Stimulated activated CD4-positive, alpha-beta T cell treated with anti-CD3 and anti-CD28 coated beads, Interleukin-4, amount 100 ng/mL, for 24 hours (primary cell): ENCODE measurements around the gene TBX3.
A peak's percentile ranks its signal among the peaks of the same experiment; 100 is the strongest.
"Not testable (repeated sequence)": the region's sequence is repeated elsewhere in the genome, so short reads cannot be mapped to it uniquely, and the experiment has no call there.

Experiments used
- DNase-seq: peaks from one replicate; pipeline ENCODE4 v3.0.0-alpha.2; 2020

The TBX3 gene

DNA sequence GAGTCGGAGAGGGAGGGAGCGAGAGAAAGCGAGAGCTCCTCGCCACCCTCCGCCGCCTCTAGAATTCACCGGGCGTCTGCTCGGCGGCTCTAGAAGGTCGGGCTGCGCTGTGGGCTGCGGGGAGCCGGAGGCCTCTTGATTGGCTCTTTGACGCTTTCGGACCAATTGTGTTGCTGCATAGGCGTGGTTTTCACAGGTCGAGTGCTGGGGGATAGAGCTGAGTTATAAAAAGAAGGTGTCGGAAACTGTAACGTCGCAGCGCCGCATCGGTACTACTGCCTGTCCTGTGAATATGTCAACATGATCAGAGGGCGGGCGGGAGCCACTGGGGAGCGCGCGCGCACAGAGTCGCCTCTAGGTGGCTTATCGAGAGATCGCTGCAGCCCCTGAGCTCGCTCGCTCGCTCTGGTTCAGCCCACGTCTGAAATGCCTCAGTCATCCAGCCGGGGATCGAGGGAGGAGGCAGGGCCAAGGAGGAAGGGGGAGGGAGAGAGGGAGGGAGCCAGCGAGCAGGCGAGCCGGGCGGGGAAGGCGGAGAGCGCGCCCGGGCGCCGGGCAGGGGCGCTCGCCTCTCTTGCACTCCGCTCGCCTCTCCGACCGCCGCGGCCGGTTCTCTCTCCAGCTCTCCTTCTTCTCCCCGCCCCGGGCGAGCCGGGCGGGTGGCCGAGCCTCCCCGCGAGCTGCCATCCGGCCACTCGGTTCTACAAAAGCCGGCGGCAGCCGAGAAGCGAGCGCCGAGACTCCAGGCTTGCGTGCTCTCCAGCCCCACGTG is at the start of gene TBX3:
Gene TBX3 (minus strand): TSS at position 78 of the 772 bp plus-strand sequence. CDS start 975 bp downstream, outside the sequence.
- peak; percentile 45 for DNase-seq

- no peak for DNase-seq
Measured at GRCh38 chr12:114732426-114733030, 48.6 kb upstream of the TBX3 start.

GRCh38 chr12:114729731-114730130 is 45.8 kb upstream of the TBX3 start:
- DNase-seq: no peak

GRCh38 chr12:114726092-114726710 is 42.2 kb upstream of the TBX3 start:
- DNase-seq: no peak

GRCh38 chr12:114722176-114722575 is 38.2 kb upstream of the TBX3 start:
- not testable (repeated sequence) for DNase-seq

DNA sequence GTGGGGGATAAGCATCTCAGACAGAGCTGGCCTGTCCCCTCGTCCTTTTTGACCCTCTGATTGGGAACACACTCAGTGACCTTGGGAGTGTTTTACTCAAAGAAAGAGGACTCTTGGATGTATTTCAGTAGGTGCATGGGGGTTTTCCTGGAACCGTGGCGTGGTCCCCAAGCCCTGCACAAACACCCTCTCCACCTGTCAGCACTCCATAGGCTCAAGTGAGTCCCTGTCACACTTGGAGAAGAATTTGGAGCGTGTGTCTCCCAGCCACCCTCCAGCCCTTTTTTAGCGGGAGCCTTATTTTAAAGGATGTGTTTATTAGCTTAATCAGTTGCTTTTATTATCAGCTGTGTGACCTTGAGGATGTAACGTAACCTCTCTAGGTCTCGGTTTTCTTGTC is 37.3 kb upstream of the TBX3 start:
- no peak for DNase-seq

DNA sequence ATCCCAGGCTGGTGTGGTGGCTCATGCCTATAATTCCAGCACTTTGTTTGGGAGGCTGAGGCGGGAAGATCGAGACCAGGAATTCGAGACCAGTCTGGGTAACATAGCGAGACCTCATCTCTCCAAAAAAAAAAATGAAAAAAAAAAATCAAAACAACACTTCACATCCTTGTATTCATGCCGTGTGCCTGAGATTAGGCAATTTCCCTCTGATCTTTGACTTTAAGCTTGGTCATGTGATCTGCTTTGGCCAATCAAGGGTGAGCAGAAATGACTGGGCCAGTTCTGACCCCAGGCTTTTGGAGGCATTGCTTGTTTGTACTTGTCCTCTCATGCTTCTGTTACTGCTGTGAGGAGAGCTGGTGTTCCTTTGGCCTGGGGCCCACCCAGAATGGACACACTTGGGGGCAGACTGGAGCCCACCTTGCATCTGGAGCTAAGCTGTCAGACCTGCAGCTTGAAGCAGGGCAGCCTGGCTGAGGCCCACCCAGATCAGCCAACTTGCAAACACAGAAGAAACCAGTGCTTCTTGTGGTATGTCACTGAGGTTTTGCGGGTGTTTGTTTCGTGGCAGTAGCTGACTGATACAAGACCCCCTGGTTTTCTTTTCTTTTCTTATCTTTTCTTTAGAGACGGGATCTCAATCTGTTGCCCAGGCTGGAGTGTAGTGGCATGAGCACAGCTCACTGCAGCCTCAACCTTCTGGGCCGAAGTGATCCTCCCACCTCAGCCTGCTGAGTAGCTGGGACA is 29.7 kb upstream of the TBX3 start:
- DNase-seq: no peak

GRCh38 chr12:114711689-114712152 is 27.7 kb upstream of the TBX3 start:
- no peak for DNase-seq

DNA sequence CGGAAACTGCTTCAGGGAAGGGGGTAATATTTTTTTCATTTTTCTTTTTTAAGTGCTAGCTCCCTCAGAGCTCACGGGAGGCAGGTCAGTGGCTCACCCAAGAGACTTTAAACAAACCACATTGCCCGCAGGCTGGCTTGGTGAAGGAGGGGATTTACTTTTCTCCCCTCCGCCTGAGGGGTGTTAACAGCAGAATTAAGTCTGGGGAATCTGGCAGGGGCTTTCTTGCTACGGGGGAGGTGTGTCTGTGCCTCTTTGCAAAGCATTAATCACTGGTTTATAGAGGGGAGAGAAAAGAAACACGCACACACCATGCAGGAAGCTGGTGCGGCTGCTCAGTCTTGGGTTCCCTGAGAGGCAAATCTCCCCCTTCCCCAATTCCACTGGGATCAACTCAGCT is 26.2 kb upstream of the TBX3 start:
- no peak for DNase-seq

- DNase-seq: no peak
Measured at GRCh38 chr12:114709112-114709511, 25.1 kb upstream of the TBX3 start.

- not testable (repeated sequence) for DNase-seq
Measured at GRCh38 chr12:114708598-114708997, 24.6 kb upstream of the TBX3 start.

GRCh38 chr12:114704096-114704495 is 20.1 kb upstream of the TBX3 start:
- no peak for DNase-seq

GRCh38 chr12:114703060-114703493 is 19.1 kb upstream of the TBX3 start:
- DNase-seq: no peak

DNA sequence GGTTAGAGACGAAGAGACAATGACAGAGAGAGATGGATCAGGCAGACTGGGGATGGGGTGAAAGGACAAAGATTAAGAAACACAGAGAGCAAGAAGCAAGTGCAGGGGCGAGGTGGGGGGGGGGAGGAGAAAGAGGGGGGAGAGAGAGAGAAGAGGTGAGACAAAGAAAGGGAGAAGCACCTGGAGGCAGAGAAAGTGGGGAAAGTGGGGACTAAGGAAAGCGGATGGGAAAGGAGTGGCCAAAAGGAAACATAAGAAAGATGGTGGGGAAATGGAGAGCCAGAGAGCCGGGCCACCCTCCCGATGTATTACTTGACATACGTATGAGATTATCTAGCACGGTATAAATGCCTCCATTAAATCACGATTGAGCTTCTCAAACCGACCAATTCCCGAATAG is 18.5 kb upstream of the TBX3 start:
- DNase-seq: no peak

GRCh38 chr12:114701553-114701952 is 17.6 kb upstream of the TBX3 start:
- DNase-seq: no peak

- DNase-seq: no peak
Measured at GRCh38 chr12:114701104-114701414, 17.1 kb upstream of the TBX3 start.

GRCh38 chr12:114700392-114701103 is 16.6 kb upstream of the TBX3 start:
- no peak for DNase-seq

DNA sequence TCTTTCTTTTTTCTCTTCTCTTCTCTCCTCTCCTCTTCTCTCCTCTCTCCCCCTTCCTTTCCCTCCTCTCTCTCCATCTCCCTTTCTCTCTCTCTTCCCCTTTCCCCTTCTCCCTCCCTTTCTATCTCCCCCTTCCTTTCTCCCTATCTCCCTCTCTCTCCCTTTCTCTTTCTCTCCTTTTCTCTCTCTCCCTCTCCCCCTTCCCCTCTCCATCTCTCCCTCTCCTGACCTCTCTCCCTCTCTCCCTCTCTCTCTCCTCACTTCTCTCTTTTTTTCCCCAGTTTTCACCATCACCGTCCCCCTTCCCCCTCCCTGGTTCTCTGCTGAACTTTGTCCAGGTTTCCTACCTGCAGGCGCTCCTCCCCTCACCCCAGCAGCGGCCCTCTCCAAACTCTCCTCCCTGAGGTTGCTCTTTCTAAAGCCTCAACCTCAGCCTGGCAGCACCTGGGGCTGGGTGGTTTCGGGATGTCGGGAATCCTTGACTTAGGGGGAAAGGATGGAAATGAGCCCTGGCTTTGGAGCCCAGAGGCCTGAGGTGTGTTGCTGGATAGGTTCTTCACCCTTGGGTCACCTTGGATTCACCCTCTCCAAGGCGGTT is 14.7 kb upstream of the TBX3 start:
- no peak for DNase-seq

DNA sequence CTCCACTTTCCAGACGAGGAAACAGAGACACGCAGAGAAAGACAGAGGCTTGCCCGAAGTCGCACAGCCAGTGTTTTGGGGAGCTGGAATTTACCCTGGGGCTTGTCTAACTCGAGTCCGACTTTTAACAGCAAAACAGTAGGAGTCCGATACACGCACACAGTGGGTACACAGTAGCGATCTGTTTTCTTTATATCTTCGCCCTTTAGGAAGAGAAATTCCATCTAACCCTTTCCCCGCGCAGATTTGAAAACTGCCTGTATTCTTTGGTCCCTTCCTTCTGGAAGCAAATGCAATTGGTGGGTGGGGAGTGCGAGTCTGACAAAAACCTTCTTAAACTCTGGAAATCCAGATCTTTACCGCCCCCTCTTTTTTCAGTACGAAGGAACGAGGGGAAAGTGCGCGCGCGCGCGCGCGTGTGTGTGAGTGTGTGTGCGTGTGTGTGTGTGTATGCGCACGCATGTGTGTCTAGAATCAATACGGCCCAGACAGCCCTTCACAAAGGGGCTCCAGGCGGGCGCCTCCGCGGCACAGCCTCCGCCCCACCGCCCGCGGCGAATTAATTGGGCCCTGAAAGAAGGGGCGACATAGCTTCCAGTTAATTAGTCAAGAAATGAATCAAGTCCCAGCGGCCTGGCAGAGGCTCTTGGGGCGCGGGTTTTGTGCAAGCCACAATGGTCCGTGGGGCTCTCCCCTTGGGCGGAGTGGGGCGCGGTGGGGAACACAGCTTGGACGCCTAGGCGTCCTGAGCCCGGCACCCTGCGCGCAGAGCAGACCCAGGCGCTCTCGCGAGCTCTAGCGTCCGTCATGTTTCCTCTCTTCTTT is 14.0 kb upstream of the TBX3 start:
- DNase-seq: no peak

DNA sequence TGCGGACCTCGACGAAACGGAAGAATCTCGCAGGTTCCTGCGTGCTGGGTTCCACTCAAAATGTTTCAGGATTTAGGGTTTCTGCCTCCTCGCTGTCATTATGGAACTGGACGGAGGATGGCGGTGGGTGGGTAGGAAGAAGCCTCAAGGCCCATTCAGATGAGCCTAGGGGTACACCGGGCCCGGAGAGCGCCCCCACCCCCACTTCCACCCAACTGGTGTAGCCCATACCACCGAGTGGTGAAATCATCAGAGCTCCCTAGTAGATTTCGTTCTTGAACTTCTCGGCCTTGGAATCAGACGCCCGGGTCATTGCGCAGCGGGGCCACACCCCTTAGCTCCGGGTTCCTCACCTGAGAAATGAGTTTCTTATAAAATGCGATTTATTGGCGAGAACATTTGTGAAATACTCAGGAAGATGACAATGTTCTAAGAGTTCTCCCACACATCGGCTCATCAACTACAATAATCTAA is 13.3 kb upstream of the TBX3 start:
- no peak for DNase-seq
